GM19468 (cell line): ENCODE measurements around the gene NUDT8.
"Not testable (repeated sequence)": the region's sequence is repeated elsewhere in the genome, so short reads cannot be mapped to it uniquely, and the experiment has no call there.

Experiments
- ATAC-seq: cut with Tn5 transposase; IDR thresholded peaks from one replicate; pipeline ENCODE4 v1.9.1; 2021; ENCODE audit warnings: mild to moderate bottlenecking, moderate library complexity, moderate number of reproducible peaks; ENCODE audit not compliant: unreplicated experiment; ENCODE audit errors: extremely low read depth

Gene NUDT8

DNA sequence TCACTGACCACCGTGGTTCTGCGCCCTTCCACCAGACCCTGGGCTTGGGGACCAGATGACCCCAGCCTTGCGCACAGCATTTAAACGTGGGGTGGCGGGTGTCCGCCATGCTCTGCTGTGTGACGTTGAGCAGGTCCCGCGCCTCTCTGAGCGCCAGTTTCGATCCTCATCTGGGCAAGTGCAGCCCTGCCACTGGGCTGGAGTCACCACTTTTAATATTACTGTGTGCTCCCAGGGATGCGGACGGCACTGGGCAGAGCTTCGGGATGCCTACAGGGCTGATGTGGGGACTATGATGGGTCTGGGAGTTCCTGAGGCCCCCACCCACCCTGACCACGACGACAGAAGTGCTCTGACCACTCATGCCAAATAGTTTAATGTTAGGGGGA, 1.2 kb upstream of the NUDT8 start:
- ATAC-seq, result no peak

DNA sequence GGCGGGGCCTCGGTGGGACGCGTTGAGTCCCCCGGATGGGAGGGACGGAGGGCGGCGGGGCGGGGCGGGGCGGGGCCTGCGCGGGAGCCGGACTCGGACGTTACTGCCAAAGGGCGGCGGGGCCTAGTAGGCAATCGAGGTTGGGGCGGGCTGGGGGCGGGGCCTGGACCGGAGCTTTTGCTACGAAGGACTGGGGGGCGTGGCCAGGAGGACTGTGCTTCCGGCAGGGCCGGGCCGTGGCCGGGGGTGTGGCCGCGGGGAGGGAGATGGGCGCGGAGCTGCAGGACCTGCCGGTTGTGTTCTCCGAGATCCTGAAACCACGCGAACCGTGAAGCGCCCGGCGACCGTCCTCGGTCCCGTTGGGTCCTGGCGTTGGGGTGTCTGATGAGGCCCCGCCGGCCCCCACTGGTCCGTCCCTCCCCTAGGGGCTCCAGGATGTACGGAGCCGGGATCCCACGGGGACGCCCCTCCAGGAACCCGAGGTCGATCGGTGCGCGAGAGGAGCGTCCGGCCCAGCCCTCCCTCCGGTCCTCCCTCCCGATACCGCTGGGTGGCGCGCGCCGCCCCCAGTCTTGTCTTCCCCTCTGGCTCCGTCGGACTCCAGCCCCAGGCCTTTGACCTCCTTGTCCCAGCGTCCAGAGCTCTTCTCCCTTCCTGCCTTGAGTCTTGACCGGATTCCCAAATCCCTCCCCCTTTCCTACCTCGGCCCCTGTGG, 648 bp upstream of the NUDT8 start:
- ATAC-seq, result peak; percentile 17

DNA sequence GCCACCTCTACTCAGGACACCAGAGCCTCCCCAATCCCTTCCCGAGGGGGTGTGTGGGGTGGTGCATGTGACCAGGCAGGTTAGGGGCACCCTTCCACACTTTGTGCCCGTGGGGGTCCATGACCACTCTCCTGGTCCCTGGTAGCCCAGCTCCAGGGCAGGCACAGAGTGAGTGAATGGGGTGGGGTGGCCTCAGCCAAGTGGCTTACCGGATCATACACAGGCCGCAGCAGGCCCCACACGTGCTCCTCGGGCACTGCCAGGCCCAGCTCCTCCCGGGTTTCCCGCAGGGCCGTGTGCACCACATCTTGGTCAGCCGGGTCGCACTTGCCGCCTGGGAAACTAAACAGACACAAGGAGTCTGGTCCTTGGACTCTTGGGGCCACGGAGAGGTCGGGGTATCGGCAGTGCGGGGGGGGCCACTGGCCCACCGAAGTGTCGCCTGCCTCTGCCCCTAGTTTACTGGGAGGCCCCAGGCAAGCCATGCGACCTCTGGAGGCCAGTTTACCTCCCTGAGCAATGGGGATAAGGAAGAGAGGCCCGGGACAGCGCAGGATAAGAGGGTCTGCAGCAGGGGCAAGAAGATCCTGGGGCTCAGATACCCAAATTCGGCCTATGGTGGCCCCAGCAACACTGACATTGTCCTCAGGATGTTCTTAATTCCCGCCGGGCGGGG, 889 bp downstream of the NUDT8 start:
- no peak for ATAC-seq

DNA sequence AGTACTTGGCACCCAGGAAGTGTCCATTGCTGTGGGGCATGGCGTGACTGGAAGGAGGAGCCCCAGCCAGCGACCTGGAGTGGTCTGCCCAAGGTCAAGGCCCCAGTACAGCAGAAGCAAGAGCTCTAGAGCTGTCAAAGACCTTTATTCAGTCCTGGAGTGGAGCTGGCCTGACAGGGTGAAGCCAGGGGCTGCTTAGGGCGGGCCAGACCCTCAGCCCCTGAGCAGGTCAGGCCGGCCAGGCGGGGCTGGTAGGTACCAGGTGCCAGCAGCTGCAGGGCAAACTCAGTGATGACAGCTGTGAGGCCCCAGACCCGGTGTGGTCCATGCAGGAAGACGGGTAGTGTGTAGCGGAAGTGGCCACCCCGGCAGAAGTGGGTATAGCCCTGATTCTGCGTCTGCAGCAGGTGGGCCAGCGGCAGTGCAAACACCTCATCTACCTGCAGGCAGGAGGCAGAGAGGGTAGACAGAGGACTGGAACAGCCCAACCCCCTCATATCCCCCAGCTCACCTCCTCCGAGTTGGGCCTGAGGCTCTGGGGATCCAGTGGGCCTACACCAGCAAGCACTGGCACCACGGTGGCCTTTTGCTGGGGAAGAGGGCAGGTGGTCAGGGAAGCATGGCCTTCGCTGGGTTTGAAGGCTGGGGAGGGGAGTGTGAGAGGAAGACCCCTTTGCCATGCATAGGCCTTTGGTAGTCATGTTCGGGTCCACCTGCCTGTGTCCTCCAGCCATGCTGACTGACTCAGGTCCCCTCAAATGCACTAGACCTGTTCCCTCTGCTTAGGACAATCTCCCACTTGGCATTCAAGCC, 1.7 kb downstream of the NUDT8 start:
- ATAC-seq, result no peak

DNA sequence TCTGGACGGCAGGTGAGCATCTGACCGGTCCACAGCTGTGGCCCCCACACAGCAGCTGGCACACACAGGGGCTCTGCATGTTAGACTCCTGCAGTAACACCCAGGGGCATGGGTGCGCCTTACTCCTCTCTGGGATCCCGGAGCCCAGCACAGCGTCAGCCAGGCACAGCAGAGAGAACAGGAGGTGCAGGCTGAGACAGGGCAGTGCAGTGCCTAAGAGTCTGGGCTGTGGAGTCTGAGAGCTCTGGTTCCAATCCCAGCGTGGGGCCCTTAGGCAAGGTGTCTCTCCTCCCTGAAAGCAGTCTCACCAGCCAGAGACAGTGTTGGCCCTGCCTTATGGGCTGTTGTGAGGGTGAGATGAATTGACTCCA, 2.3 kb downstream of the NUDT8 start:
- ATAC-seq, result no peak

DNA sequence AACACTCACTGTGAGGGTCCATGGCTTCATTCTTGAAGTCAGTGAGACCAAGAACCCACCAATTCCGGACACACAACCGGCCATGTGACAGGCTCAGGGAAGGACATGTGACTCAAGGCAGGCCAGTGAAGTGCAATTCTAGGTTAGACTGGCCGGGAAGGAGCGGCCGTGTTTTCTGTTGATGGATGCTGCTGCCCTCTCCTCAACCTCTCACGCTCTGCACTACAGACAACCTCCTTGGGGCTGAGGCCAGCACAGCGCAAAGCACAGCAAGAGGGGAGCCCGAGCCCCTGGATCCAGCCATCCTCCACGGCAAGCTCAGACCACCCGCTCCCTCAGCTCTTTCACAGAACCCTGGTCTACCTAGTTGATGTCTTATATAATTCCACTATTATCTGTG, 2.8 kb downstream of the NUDT8 start:
- ATAC-seq, result no peak

DNA sequence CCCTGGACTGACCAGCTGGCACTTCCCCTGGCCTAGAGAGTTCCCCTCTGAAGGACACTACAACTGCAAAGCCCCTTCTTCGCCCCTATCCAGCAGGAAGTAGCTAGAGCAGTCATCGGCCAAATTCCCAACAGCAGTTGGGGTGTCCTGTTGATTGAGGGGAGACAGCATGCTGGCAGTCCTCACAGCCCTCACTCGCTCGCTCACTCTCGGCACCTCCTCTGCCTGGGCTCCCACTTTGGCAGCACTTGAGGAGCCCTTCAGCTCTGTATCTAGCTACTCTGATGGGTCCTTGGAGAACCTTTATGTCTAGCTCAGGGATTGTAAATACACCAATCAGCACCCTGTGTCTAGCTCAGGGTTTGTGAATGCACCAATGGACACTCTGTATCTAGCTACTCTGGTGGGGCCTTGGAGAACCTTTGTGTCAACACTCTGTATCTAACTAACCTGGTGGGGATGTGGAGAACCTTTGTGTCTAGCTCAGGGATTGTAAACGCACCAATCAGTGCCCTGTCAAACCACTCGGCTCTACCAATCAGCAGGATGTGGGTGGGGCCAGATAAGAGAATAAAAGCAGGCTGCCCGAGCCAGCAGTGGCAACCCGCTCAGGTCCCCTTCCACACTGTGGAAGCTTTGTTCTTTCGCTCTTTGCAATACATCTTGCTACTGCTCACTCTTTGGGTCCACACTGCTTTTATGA, 3.5 kb downstream of the NUDT8 start:
- ATAC-seq, result not testable (repeated sequence)

DNA sequence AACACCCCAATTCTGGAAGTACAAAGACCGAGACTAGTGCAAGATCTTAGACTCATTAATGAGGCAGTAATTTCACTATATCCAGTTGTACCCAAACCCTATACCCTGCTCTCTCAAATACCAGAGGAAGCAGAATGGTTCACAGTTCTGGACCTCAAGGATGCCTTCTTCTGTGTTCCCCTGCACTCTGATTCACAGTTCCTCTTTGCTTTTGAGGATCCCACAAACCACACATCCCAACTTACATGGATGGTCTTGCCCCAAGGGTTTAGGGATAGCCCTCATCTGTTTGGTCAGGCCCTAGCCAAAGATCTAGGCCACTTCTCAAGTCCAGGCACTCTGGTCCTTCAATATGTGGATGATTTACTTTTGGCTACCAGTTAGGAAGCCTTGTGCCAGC, 5.9 kb downstream of the NUDT8 start:
- ATAC-seq, result not testable (repeated sequence)

DNA sequence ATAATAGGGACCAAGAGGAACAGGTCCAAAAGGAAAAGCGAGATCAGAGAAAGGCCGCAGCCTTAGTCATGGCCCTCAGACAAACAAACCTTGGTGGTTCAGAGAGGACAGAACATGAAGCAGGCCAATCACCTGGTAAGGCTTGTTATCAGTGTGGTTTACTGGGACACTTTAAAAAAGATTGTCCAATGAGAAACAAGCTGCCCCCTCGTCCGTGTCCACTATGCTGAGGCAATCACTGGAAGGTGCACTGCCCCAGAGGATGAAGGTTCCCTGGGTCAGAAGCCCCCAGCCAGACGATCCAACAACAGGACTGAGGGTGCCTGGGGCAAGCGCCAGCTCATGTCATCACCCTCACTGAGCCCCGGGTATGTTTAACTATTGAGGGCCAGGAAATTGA, 6.8 kb downstream of the NUDT8 start:
- not testable (repeated sequence) for ATAC-seq

DNA sequence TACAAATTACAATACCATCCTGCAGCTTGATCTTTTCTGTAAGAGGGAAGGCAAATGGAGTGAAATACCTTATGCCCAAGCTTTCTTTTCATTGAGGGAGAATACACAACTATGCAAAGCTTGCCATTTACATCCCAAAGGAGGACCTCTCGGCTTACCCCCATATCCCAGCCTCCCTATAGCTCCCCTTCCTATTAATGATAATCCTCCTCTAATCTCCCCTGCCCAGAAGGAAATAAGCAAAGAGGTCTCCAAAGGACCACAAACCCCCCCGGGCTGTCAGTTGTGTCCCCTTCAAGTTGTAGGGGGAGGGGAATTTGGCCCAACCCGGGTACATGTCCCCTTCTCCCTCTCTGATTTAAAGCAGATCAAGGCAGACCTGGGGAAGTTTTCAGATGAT, 7.8 kb downstream of the NUDT8 start:
- ATAC-seq, result not testable (repeated sequence)

DNA sequence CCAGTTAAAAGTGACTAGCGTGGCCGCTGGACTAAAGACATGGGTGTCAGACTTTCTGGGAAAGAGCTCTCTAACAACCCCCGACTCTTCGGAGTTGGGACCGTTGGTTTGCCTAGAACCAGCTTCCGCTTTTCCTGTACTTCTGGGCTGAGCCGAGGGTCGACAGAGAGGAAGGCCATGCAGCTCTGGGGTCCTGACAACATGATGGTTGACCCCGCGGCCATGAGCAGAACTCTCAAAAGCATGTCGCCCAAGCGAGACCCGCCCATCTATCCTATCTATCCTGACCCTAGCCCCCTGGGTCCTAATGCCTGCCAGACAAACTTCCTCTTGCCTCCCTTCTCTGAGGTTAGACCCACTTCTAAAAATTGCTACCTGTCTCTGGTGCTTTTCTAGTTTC, 9.1 kb downstream of the NUDT8 start:
- ATAC-seq, result not testable (repeated sequence)

DNA sequence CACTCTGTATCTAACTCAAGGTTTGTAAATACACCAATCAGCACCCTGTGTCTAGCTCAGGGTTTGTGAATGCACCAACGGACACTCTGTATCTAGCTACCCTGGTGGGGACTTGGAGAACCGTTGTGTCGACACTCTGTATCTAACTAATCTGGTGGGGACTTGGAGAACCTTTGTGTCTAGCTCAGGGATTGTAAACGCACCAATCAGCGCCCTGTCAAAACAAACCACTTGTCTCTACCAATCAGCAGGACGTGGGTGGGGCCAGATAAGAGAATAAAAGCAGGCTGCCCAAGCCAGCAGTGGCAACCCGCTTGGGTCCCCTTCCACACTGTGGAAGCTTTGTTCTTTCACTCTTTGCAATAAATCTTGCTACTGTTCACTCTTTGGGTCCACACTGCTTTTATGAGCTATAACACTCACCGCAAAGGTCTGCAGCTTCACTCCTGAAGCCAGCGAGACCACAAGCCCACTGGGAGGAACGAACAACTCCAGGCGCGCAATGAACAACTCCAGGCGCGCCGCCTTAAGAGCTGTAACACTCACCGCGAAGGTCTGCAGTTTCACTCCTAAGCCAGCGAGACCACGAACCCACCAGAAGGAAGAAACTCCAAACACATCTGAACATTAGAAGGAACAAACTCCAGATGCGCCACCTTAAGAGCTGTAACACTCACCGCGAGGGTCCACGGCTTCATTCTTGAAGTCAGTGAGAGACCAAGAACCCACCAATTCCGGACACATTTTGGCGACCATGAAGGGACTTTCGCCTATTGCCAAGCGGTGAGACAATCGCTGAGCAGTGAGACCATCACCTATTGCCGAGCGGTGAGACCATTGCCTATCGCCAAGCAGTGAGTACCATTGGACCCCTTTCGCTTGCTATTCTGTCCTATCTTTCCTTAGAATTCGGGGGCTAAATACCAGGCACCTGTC, 9.8 kb downstream of the NUDT8 start:
- not testable (repeated sequence) for ATAC-seq

DNA sequence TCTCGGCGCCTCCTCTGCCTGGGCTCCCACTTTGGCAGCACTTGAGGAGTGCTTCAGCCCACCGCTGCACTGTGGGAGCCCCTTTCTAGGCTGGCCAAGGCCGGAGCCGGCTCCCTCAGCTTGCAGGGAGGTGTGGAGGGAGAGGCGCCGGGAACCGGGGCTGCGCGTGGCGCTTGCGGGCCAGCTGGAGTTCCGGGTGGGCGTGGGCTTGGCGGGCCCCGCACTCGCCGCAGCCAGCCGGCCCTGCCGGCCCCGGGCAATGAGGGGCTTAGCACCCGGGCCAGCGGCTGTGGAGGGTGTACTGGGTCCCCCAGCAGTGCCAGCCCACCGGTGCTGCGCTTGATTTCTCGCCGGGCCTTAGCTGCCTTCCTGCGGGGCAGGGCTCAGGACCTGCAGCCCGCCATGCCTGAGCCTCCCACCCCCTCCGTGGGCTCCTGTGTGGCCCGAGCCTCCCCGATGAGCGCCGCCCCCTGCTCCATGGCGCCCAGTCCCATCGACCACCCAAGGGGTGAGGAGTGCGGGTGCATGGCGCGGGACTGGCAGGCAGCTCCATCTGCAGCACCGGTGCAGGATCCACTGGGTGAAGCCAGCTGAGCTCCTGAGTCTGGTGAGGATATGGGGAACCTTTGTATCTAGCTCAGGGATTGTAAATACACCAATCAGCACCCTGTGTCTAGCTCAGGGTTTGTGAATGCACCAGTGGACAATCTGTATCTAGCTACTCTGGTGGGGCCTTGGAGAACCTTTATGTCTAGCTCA, 10.7 kb downstream of the NUDT8 start:
- not testable (repeated sequence) for ATAC-seq

DNA sequence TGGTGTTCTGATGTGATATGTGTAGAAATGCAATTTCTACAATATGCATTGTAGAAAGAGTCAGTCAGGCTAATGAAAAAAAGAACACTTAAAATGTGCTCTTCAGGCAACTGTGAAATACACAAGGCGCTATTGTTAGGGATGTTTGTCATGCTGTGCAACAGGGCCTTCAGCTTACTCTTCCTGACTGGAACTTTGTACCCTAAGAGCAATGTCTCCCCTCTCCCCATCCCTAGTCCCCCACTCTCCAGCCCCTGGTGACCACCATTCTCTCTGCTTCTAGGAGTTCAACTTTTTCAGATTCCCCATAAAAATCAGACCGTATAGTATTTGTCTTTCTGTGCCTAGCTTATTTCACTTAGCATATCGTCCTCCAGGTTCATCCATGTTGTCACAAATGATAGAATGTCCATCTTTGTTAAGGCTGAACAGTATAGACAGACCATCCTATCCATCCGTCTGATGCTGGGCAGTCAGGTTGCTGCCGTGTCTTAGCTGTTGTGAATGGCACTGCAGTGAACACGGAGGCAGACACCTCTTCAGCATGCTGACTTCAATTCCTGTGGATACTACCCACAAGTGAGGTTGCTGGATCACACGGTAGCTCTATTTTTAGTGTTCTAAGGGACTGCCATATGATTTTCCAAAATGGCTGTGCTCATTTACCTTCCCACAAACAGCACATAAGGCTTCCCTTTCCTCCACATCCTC, 12.3 kb downstream of the NUDT8 start:
- no peak for ATAC-seq

DNA sequence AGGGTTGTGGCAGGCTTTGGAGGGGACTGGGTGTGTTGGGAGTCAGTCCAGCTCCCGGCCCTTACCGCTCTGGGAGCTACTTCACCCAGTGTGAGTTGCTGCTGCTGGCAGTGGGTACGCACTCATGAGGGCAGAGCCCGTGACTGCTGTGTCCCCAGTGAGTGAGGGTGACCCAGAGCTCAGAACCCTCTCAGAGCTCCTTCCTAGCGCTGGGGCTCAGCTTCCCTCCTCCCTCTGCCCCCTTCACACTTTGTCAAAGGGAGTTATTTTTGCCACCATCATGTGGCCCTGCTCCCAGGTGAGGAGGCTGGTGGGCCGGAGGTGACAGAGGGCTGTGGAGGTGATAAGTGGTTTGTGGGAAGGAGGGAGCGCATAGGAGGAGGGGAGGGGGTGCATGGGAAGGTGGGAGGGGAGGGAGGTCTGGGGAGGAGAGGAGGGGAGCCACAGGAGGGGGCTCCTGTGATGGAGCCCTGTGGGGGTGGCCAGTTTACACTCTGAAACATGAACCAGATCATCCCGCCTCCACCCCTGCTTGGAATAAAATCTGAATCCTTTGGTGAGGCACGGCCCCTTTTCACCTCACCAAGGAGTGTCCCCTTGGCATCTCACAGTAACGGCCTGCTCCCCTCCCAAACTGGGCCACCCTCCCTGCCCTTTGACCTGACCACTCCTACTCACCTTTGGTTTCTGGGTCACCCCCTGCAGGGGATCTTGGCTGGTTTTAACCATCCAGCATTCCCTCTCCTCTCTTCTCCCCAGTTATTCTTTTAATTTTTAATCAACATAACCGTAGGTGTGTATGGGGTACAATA, 13.1 kb downstream of the NUDT8 start:
- no peak for ATAC-seq

DNA sequence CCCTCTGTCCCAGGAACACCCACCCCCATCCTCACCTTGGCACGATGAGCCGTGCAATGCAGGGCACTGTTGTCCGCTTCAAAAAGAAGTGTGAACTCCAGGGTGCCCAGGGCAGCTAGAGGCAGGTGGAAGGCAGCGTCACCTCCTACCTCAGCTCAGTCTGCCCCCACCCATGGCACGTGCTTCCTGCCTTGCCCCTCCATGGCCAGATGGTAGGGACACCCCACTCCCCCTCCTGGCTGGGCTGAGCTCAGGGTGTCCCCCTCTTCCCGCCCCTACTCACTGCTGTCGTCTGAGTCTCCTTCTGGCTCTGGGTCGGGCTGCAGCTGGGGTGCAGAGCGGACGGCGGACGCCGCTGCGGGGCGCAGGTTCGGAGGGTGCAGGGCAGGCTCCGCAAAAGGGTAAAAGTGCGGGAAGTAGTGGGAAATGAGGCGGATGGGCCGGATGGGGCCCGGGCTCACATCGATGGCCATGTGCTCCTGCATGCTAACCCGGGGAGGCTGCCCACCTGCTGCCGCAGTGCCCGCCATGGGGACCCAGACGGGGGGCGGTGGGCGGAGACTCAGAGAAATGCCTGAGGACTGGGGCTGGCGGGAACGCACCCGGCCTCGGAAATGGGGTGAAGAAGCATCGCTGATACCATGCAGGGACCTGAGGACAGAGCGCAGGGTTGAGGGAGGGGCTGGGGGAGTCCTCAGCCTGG, 13.9 kb downstream of the NUDT8 start:
- ATAC-seq, result no peak
